NCI-H69 (cell line): ENCODE data around the gene TAS2R41.

Experiments used
- DNase-seq: peaks from one replicate; lab custom pipeline; 2025; lab: John Stamatoyannopoulos, UW

Gene TAS2R41

GRCh38 chr7:143493751-143494150, 16.1 kb downstream of the TAS2R41 start:
- DNase-seq = no peak

- no peak for DNase-seq
Measured at GRCh38 chr7:143494622-143495021, 16.9 kb downstream of the TAS2R41 start.

GRCh38 chr7:143495851-143496250, 18.2 kb downstream of the TAS2R41 start:
- DNase-seq = no peak

- no peak for DNase-seq
Measured at GRCh38 chr7:143496263-143496662, 18.6 kb downstream of the TAS2R41 start.

- no peak for DNase-seq
Measured at GRCh38 chr7:143497008-143497795, 19.5 kb downstream of the TAS2R41 start.

- DNase-seq = no peak
Measured at GRCh38 chr7:143499246-143499645, 21.6 kb downstream of the TAS2R41 start.

- DNase-seq = no peak
Measured at GRCh38 chr7:143499743-143500348, 22.2 kb downstream of the TAS2R41 start.

GRCh38 chr7:143503261-143503660, 25.6 kb downstream of the TAS2R41 start:
- DNase-seq = no peak

GRCh38 chr7:143504215-143504936, 26.7 kb downstream of the TAS2R41 start:
- no peak for DNase-seq

GRCh38 chr7:143504937-143505297, 27.2 kb downstream of the TAS2R41 start:
- DNase-seq = no peak

GRCh38 chr7:143505838-143506237, 28.2 kb downstream of the TAS2R41 start:
- no peak for DNase-seq

- DNase-seq = no peak
Measured at GRCh38 chr7:143507094-143507518, 29.4 kb downstream of the TAS2R41 start.

GRCh38 chr7:143507534-143508055, 29.9 kb downstream of the TAS2R41 start:
- DNase-seq = no peak

- no peak for DNase-seq
Measured at GRCh38 chr7:143510854-143511592, 33.4 kb downstream of the TAS2R41 start.

GRCh38 chr7:143511593-143512047, 33.9 kb downstream of the TAS2R41 start:
- DNase-seq = no peak

GRCh38 chr7:143512488-143513340, 35.0 kb downstream of the TAS2R41 start:
- no peak for DNase-seq

- no peak for DNase-seq
Measured at GRCh38 chr7:143514487-143514886, 36.8 kb downstream of the TAS2R41 start.

GRCh38 chr7:143514995-143515735, 37.5 kb downstream of the TAS2R41 start:
- no peak for DNase-seq

GRCh38 chr7:143516981-143517380, 39.3 kb downstream of the TAS2R41 start:
- no peak for DNase-seq

GRCh38 chr7:143518521-143518920, 40.8 kb downstream of the TAS2R41 start:
- no peak for DNase-seq
